Measurements from ENCODE around the gene ARID1B. TPM values are rescaled to one million over a fixed set of nuclear protein-coding genes. Genes with fewer than 3 reads are reported as not detected.

The ARID1B gene
- total RNA-seq, 1 donor: 55.0 TPM

DNA sequence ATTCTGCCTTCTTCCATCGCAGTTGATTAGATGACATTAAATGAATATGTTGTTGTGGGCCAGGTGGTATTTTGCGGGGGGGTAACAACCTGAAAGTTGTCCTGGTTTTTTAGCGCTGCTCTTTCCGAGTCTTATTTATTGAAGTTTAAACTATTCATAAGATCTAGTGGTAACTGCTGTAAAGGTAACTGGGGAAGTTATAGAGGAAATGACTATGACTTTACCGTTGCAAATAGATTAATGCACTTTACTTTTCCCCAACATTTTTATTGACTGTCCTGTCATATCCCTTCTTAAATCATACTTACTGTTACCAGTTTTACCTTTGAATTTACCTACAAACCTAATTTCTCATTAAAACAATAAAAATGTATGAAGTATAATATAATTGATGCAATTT, 173.4 kb downstream of the ARID1B start:
- no peaks in the 10 kb centered on the region for H3K9me3 ChIP-seq (ENCODE audit: low read depth, low read length)
- H3K36me3 ChIP-seq (ENCODE audit: insufficient read depth, low read length): no peaks in the 10 kb centered on the region
- TF ChIP-seq, protein P1, sequence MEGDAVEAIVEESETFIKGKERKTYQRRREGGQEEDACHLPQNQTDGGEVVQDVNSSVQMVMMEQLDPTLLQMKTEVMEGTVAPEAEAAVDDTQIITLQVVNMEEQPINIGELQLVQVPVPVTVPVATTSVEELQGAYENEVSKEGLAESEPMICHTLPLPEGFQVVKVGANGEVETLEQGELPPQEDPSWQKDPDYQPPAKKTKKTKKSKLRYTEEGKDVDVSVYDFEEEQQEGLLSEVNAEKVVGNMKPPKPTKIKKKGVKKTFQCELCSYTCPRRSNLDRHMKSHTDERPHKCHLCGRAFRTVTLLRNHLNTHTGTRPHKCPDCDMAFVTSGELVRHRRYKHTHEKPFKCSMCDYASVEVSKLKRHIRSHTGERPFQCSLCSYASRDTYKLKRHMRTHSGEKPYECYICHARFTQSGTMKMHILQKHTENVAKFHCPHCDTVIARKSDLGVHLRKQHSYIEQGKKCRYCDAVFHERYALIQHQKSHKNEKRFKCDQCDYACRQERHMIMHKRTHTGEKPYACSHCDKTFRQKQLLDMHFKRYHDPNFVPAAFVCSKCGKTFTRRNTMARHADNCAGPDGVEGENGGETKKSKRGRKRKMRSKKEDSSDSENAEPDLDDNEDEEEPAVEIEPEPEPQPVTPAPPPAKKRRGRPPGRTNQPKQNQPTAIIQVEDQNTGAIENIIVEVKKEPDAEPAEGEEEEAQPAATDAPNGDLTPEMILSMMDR (IDR thresholded peaks at IDR 0.05; ENCODE audit: extremely low read depth, low read depth, low read length): no peak
- no peak overlapping the region for H3K27ac ChIP-seq (ENCODE audit: low read depth, low read length)
- H4K20me1 ChIP-seq (ENCODE audit: insufficient read depth, low read length): peaks cover 5% of the 10 kb centered on the region
- no peak overlapping the region for H3K4me3 ChIP-seq (ENCODE audit: insufficient read depth, low read length)
- no peak overlapping the region for H2AFZ ChIP-seq (ENCODE audit: low read length)
- DNase-seq (ENCODE audit: insufficient read length, low spot score, missing footprints): no peak
- H3K4me1 ChIP-seq (ENCODE audit: insufficient read depth, low read length): peaks cover 57% of the 10 kb centered on the region
- H3K79me2 ChIP-seq (ENCODE audit: insufficient read depth, low read length): peaks cover 69% of the 10 kb centered on the region
- no peaks in the 10 kb centered on the region for H3K27me3 ChIP-seq (ENCODE audit: insufficient read depth, low read length)
- no peak overlapping the region for H3K4me2 ChIP-seq (ENCODE audit: insufficient read depth, low read length)

- H3K9me3 ChIP-seq (ENCODE audit: low read depth, low read length): no peaks in the 10 kb centered on the region
- H3K27me3 ChIP-seq (ENCODE audit: insufficient read depth, low read length): no peaks in the 10 kb centered on the region
- H4K20me1 ChIP-seq (ENCODE audit: insufficient read depth, low read length): peaks cover 5% of the 10 kb centered on the region
- peak overlapping the region; percentile 91 for H3K4me2 ChIP-seq (ENCODE audit: insufficient read depth, low read length)
- TF ChIP-seq, protein P1 (IDR thresholded peaks at IDR 0.05; ENCODE audit: extremely low read depth, low read depth, low read length): no peak
- no peak overlapping the region for H2AFZ ChIP-seq (ENCODE audit: low read length)
- peaks cover 73% of the 10 kb centered on the region for H3K79me2 ChIP-seq (ENCODE audit: insufficient read depth, low read length)
- H3K27ac ChIP-seq (ENCODE audit: low read depth, low read length): peak overlapping the region; percentile 94
- no peak for DNase-seq (ENCODE audit: insufficient read length, low spot score, missing footprints)
- H3K4me3 ChIP-seq (ENCODE audit: insufficient read depth, low read length): no peak overlapping the region
- peaks cover 50% of the 10 kb centered on the region for H3K4me1 ChIP-seq (ENCODE audit: insufficient read depth, low read length)
- no peaks in the 10 kb centered on the region for H3K36me3 ChIP-seq (ENCODE audit: insufficient read depth, low read length)
Observed at GRCh38 chr6:156952401-156952800, 175.2 kb downstream of the ARID1B start.

DNA sequence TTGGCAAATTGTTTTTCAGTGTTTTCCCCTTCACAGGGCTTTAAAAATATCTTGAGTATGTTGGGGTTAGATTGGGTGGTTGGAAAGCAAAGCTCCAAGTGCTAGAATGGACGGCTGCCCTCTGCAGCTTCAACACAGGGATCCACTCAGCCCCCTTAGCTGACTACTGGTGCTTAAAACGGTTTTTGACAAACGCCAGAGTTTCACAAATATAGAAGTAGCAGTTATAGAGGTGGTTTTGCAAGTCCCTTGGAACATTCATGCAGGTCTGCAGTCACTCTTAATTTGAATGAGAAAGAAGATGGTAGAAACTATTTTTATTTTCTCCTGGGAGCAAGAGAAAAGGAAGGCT, 175.9 kb downstream of the ARID1B start:
- no peaks in the 10 kb centered on the region for H3K27me3 ChIP-seq (ENCODE audit: insufficient read depth, low read length)
- peak overlapping the region; percentile 64 for H3K4me3 ChIP-seq (ENCODE audit: insufficient read depth, low read length)
- H3K27ac ChIP-seq (ENCODE audit: low read depth, low read length): peak overlapping the region; percentile 94
- no peak for DNase-seq (ENCODE audit: insufficient read length, low spot score, missing footprints)
- peaks cover 51% of the 10 kb centered on the region for H3K4me1 ChIP-seq (ENCODE audit: insufficient read depth, low read length)
- peaks cover 74% of the 10 kb centered on the region for H3K79me2 ChIP-seq (ENCODE audit: insufficient read depth, low read length)
- TF ChIP-seq, protein P1 (IDR thresholded peaks at IDR 0.05; ENCODE audit: extremely low read depth, low read depth, low read length): no peak
- no peaks in the 10 kb centered on the region for H3K9me3 ChIP-seq (ENCODE audit: low read depth, low read length)
- H2AFZ ChIP-seq (ENCODE audit: low read length): peak overlapping the region; percentile 30
- H3K36me3 ChIP-seq (ENCODE audit: insufficient read depth, low read length): no peaks in the 10 kb centered on the region
- peak overlapping the region; percentile 91 for H3K4me2 ChIP-seq (ENCODE audit: insufficient read depth, low read length)
- H4K20me1 ChIP-seq (ENCODE audit: insufficient read depth, low read length): peaks cover 5% of the 10 kb centered on the region

GRCh38 chr6:156953479-156954146, 176.4 kb downstream of the ARID1B start:
- H3K79me2 ChIP-seq (ENCODE audit: insufficient read depth, low read length): peaks cover 71% of the 10 kb centered on the region
- H3K4me3 ChIP-seq (ENCODE audit: insufficient read depth, low read length): peak overlapping the region; percentile 64
- no peaks in the 10 kb centered on the region for H3K9me3 ChIP-seq (ENCODE audit: low read depth, low read length)
- H3K27me3 ChIP-seq (ENCODE audit: insufficient read depth, low read length): no peaks in the 10 kb centered on the region
- H3K4me2 ChIP-seq (ENCODE audit: insufficient read depth, low read length): peak overlapping the region; percentile 91
- peak; percentile 96 for DNase-seq (ENCODE audit: insufficient read length, low spot score, missing footprints)
- H2AFZ ChIP-seq (ENCODE audit: low read length): peak overlapping the region; percentile 30
- peaks cover 52% of the 10 kb centered on the region for H3K4me1 ChIP-seq (ENCODE audit: insufficient read depth, low read length)
- H4K20me1 ChIP-seq (ENCODE audit: insufficient read depth, low read length): peaks cover 5% of the 10 kb centered on the region
- peak overlapping the region; percentile 94 for H3K27ac ChIP-seq (ENCODE audit: low read depth, low read length)
- no peaks in the 10 kb centered on the region for H3K36me3 ChIP-seq (ENCODE audit: insufficient read depth, low read length)
- TF ChIP-seq, protein P1 (IDR thresholded peaks at IDR 0.05; ENCODE audit: extremely low read depth, low read depth, low read length): peak; percentile 29
